Measurements from ENCODE around the gene MMP25.
A peak's percentile ranks its signal among the peaks of the same experiment; 100 is the strongest.
"Not testable (repeated sequence)": the region's sequence is repeated elsewhere in the genome, so short reads cannot be mapped to it uniquely, and the experiment has no call there.

MMP25 gene

GRCh38 chr16:3074860-3075522 lies 28.6 kb downstream of the MMP25 start:
- DNase-seq = no peak

- no peak for DNase-seq
These were observed 29.2 kb downstream of the MMP25 start for GRCh38 chr16:3075523-3075915.

- DNase-seq = not testable (repeated sequence)
These were observed 29.6 kb downstream of the MMP25 start for GRCh38 chr16:3075946-3076345.

GRCh38 chr16:3076577-3076976 lies 30.2 kb downstream of the MMP25 start:
- no peak for DNase-seq

- DNase-seq = no peak
These were observed 33.7 kb downstream of the MMP25 start for GRCh38 chr16:3080024-3080423.

- DNase-seq = not testable (repeated sequence)
These were observed 35.6 kb downstream of the MMP25 start for GRCh38 chr16:3081957-3082356.

GRCh38 chr16:3083408-3083807 lies 37.0 kb downstream of the MMP25 start:
- not testable (repeated sequence) for DNase-seq

GRCh38 chr16:3084491-3084890 lies 38.1 kb downstream of the MMP25 start:
- no peak for DNase-seq

GRCh38 chr16:3084969-3085670 lies 38.8 kb downstream of the MMP25 start:
- no peak for DNase-seq

- no peak for DNase-seq
These were observed 39.7 kb downstream of the MMP25 start for GRCh38 chr16:3085868-3086595.

GRCh38 chr16:3086596-3087242 lies 40.4 kb downstream of the MMP25 start:
- DNase-seq = no peak

- DNase-seq = no peak
These were observed 41.2 kb downstream of the MMP25 start for GRCh38 chr16:3087243-3088235.

- no peak for DNase-seq
These were observed 42.1 kb downstream of the MMP25 start for GRCh38 chr16:3088450-3088849.

GRCh38 chr16:3088925-3089716 lies 42.8 kb downstream of the MMP25 start:
- no peak for DNase-seq

GRCh38 chr16:3089717-3090592 lies 43.6 kb downstream of the MMP25 start:
- no peak for DNase-seq

- no peak for DNase-seq
These were observed 45.2 kb downstream of the MMP25 start for GRCh38 chr16:3091551-3091950.

- no peak for DNase-seq
These were observed 46.2 kb downstream of the MMP25 start for GRCh38 chr16:3092501-3092941.

GRCh38 chr16:3094289-3095027 lies 48.1 kb downstream of the MMP25 start:
- DNase-seq = peak; percentile 25

GRCh38 chr16:3095869-3096268 lies 49.5 kb downstream of the MMP25 start:
- DNase-seq = no peak

All from fibroblast of skin of back (primary cell).